H1 (cell line): ENCODE data around the gene C2orf81. TPM values are rescaled to one million over a fixed set of nuclear protein-coding genes. Genes with fewer than 3 reads are reported as not detected.

Source experiments
- CTCF ChIA-PET: fragments of 300-600 bp; sonication (Branson Sonifier 250); formaldehyde crosslinking; loops from one replicate; lab custom pipeline; 2021; ENCODE audit not compliant: partially characterized antibody; lab: Charles Lee
- POLR2A ChIA-PET: fragments of 300-600 bp; sonication (Branson Sonifier 250); formaldehyde crosslinking; loops from one replicate; lab custom pipeline; 2021; ENCODE audit warnings: inconsistent platforms; ENCODE audit not compliant: partially characterized antibody; lab: Charles Lee
- DNase-seq, 2 experiments: peaks; one replicate each; pipeline versions ENCODE4 v3.0.0 to v3.0.0-alpha.2; 2010 to 2022; ENCODE audit warnings: low spot score in 2 of 2, low read depth in 1 of 2, mixed read lengths in 1 of 2
- FAIRE-seq: peaks from 2 replicates; lab custom pipeline; 2011; peaks lifted over from hg19 to GRCh38; lab: Jason Lieb, UNC
- H2AFZ ChIP-seq: 2 replicates; pipeline ENCODE4 v1.8.1; 2012; ENCODE audit warnings: low read length, inconsistent platforms
- H2AK5ac ChIP-seq: 2 replicates; pipeline ENCODE4 v1.6.1; 2013; ENCODE audit warnings: low read depth, low read length
- H2BK120ac ChIP-seq: replicated peaks from 2 replicates; pipeline ENCODE3; 2013; ENCODE audit warnings: low read depth, low read length, inconsistent platforms
- H2BK12ac ChIP-seq: 2 replicates; pipeline ENCODE4 v1.6.1; 2013; ENCODE audit warnings: low read depth, low read length
- H2BK15ac ChIP-seq: 2 replicates; pipeline ENCODE4 v1.6.1; 2013; ENCODE audit warnings: low read length
- H2BK20ac ChIP-seq: 2 replicates; pipeline ENCODE4 v1.6.1; 2013; ENCODE audit warnings: low read length
- H2BK5ac ChIP-seq: 2 replicates; pipeline ENCODE4 v1.6.1; 2013; ENCODE audit warnings: low read depth, low read length
- H3K14ac ChIP-seq: 2 replicates; pipeline ENCODE4 v1.6.1; 2013; ENCODE audit warnings: inconsistent platforms; ENCODE audit not compliant: insufficient read length
- H3K18ac ChIP-seq: 2 replicates; pipeline ENCODE4 v1.6.1; 2013; ENCODE audit warnings: low read length; ENCODE audit errors: extremely low read depth
- H3K23ac ChIP-seq: 2 replicates; pipeline ENCODE4 v1.6.1; 2013; ENCODE audit warnings: inconsistent platforms; ENCODE audit not compliant: insufficient read length
- H3K23me2 ChIP-seq: 2 replicates; pipeline ENCODE4 v1.6.1; 2013; ENCODE audit warnings: low read depth, low read length
- H3K27ac ChIP-seq: 2 replicates; pipeline ENCODE4 v1.6.1; 2011; ENCODE audit warnings: low read depth, low read length, inconsistent platforms
- H3K27me3 ChIP-seq, 4 experiments: replicated peaks in 1 of 4; 1 replicate in 1 of 4; 2 replicates in 3 of 4; pipeline versions ENCODE4 v1.6.1 to v1.8.1; 2011 to 2013; ENCODE audit warnings: low read length in 3 of 4, mild to moderate bottlenecking in 3 of 4, inconsistent platforms in 2 of 4, mixed read lengths in 2 of 4, moderate library complexity in 1 of 4; ENCODE audit not compliant: control insufficient read depth in 3 of 4, insufficient read depth in 3 of 4; ENCODE audit errors: extremely low read depth in 1 of 4
- H3K36me3 ChIP-seq, 4 experiments: 2 replicates each; pipeline versions ENCODE4 v1.6.1 to v1.8.1; 2011 to 2013; ENCODE audit warnings: mild to moderate bottlenecking in 4 of 4, low read length in 3 of 4, moderate library complexity in 2 of 4, control low read depth in 1 of 4, inconsistent platforms in 1 of 4; ENCODE audit not compliant: insufficient read depth in 4 of 4, control insufficient read depth in 2 of 4
- H3K4ac ChIP-seq: replicated peaks from 2 replicates; pipeline ENCODE3; 2013; ENCODE audit warnings: low read length, low read depth, mixed read lengths, inconsistent platforms; ENCODE audit not compliant: insufficient read length
- H3K4me1 ChIP-seq, 4 experiments: replicated peaks in 1 of 4; 1 replicate in 1 of 4; 2 replicates in 3 of 4; pipeline versions ENCODE4 v1.6.1 to v1.8.1; 2011 to 2013; ENCODE audit warnings: low read length in 3 of 4, inconsistent platforms in 2 of 4, mixed read lengths in 1 of 4; ENCODE audit not compliant: insufficient read depth in 4 of 4, control insufficient read depth in 3 of 4
- H3K4me2 ChIP-seq, 2 experiments: 2 replicates each; pipeline versions ENCODE4 v1.6.1 to v1.8.1; 2011 to 2013; ENCODE audit warnings: low read depth in 2 of 2, low read length in 2 of 2, control low read depth in 1 of 2, inconsistent platforms in 1 of 2, mild to moderate bottlenecking in 1 of 2; ENCODE audit not compliant: insufficient read depth in 1 of 2
- H3K4me3 ChIP-seq, 4 experiments: fragments of 200-600, 300-600 bp in 1 of 4; sonication (generic), shearing (Covaris generic), sonication (Bioruptor Twin) in 1 of 4; 2 replicates each; pipeline versions ENCODE4 v1.5.1 to v1.8.1; 2011 to 2016; ENCODE audit warnings: low read length in 4 of 4, low read depth in 3 of 4, control low read depth in 2 of 4, inconsistent platforms in 2 of 4, mild to moderate bottlenecking in 2 of 4, mixed read lengths in 1 of 4, moderate library complexity in 1 of 4; ENCODE audit not compliant: insufficient read depth in 2 of 4; ENCODE audit errors: extremely low read depth in 1 of 4
- H3K56ac ChIP-seq: replicated peaks from 2 replicates; pipeline ENCODE3; 2013; ENCODE audit warnings: low read depth, mild to moderate bottlenecking, mixed read lengths, low read length, inconsistent platforms; ENCODE audit not compliant: insufficient read length
- H3K79me1 ChIP-seq: 2 replicates; pipeline ENCODE4 v1.6.1; 2013; ENCODE audit warnings: low read depth, low read length, control low read depth
- H3K79me2 ChIP-seq, 2 experiments: 2 replicates each; pipeline versions ENCODE4 v1.6.1 to v1.8.1; 2012 to 2013; ENCODE audit warnings: low read length in 2 of 2, mild to moderate bottlenecking in 2 of 2, inconsistent platforms in 1 of 2; ENCODE audit not compliant: insufficient read depth in 2 of 2, control insufficient read depth in 1 of 2
- H3K9ac ChIP-seq, 4 experiments: replicated peaks in 1 of 4; 1 replicate in 1 of 4; 2 replicates in 3 of 4; pipeline versions ENCODE4 v1.6.1 to v1.8.1; 2011 to 2013; ENCODE audit warnings: low read depth in 3 of 4, low read length in 3 of 4, control low read depth in 2 of 4, mild to moderate bottlenecking in 2 of 4, moderate library complexity in 2 of 4, inconsistent platforms in 1 of 4; ENCODE audit errors: extremely low read depth in 1 of 4
- H3K9me3 ChIP-seq, 2 experiments: 2 replicates each; pipeline versions ENCODE4 v1.6.1 to v1.8.1; 2012 to 2013; ENCODE audit warnings: mild to moderate bottlenecking in 2 of 2, moderate library complexity in 2 of 2, control low read depth in 1 of 2, inconsistent platforms in 1 of 2, low read depth in 1 of 2, low read length in 1 of 2, mixed read lengths in 1 of 2; ENCODE audit not compliant: insufficient read depth in 2 of 2
- H4K20me1 ChIP-seq, 2 experiments: replicated peaks in 1 of 2; 2 replicates each; pipeline versions ENCODE3 to v1.8.1; 2011 to 2013; ENCODE audit warnings: inconsistent platforms in 2 of 2, low read length in 2 of 2, mild to moderate bottlenecking in 1 of 2; ENCODE audit not compliant: insufficient read depth in 2 of 2, control insufficient read depth in 1 of 2
- H4K5ac ChIP-seq: 2 replicates; pipeline ENCODE4 v1.6.1; 2013; ENCODE audit warnings: low read length, low read depth, mixed read lengths, inconsistent platforms; ENCODE audit not compliant: insufficient read length
- H4K8ac ChIP-seq: 2 replicates; pipeline ENCODE4 v1.8.0; 2013; ENCODE audit warnings: mild to moderate bottlenecking, moderate library complexity, low read length, inconsistent platforms; ENCODE audit not compliant: insufficient read depth; ENCODE audit errors: extremely low read depth
- H4K91ac ChIP-seq: replicated peaks from 2 replicates; pipeline ENCODE3; 2013; ENCODE audit warnings: low read length, mixed read lengths, inconsistent platforms; ENCODE audit not compliant: insufficient read length
- ASH2L ChIP-seq: fragments of 200-600, 300-600 bp; sonication (generic); IDR thresholded peaks from one replicate; pipeline ENCODE4 v1.7.1; 2017; ENCODE audit warnings: low read length
- ATF2 ChIP-seq: IDR thresholded peaks from 2 replicates; pipeline ENCODE4 v1.6.1; 2012; ENCODE audit warnings: low read length, inconsistent platforms
- CBX5 ChIP-seq: fragments of 300-800, 300-1000 bp; sonication (generic); IDR thresholded peaks from 2 replicates; pipeline ENCODE4 v1.7.1; 2016; ENCODE audit warnings: antibody characterized with exemption, low read length, low read depth
- CREB1 ChIP-seq: IDR thresholded peaks from 2 replicates; pipeline ENCODE4 v1.6.1; 2012; ENCODE audit warnings: inconsistent platforms
- RAD21 ChIP-seq, 2 experiments: IDR thresholded peaks in 1 of 2; conservative IDR thresholded peaks in 1 of 2; 2 replicates each; pipeline ENCODE4 v1.6.1; 2011; ENCODE audit warnings: low read depth in 2 of 2, low read length in 2 of 2, improper control_type of control experiment in 1 of 2, inconsistent platforms in 1 of 2, mild to moderate bottlenecking in 1 of 2, moderate library complexity in 1 of 2
- RXRA ChIP-seq: IDR thresholded peaks from 2 replicates; pipeline ENCODE4 v1.6.1; 2011; ENCODE audit warnings: low read depth, mild to moderate bottlenecking, low read length, moderate library complexity; ENCODE audit not compliant: insufficient read depth
- SIRT6 ChIP-seq: IDR thresholded peaks from one replicate; pipeline ENCODE4 v1.7.1; 2012; ENCODE audit warnings: low read length, inconsistent platforms
- SP4 ChIP-seq: IDR thresholded peaks from 2 replicates; pipeline ENCODE4 v1.6.1; 2012; ENCODE audit warnings: low read length, inconsistent platforms
- SRF ChIP-seq: IDR thresholded peaks from 2 replicates; pipeline ENCODE4 v1.6.1; 2011; ENCODE audit warnings: mild to moderate bottlenecking, low read depth, low read length, moderate library complexity
- WGBS, 2 experiments: shearing (Covaris generic) in 1 of 2; methylation state at CpG; one replicate each; pipeline versions ENCODE4 v1.1.6 to v1.1.7; 2013 to 2015; ENCODE audit warnings: low lambda C conversion rate in 2 of 2, mixed read lengths in 2 of 2, inconsistent platforms in 1 of 2, low coverage in 1 of 2, missing lambda C conversion rate in 1 of 2; ENCODE audit not compliant: insufficient replicate concordance in 2 of 2, insufficient coverage in 1 of 2, insufficient read length in 1 of 2; ENCODE audit errors: extremely low coverage in 1 of 2, missing lambda C conversion rate in 1 of 2; 5-methylcytosine and 5-hydroxymethylcytosine counted together
- polyA plus RNA-seq, 7 experiments: library from polyadenylated mRNA; depleted of rRNA in 3 of 7; stranded (reverse) in 5 of 7; unstranded in 2 of 7; fragments of >200 nt in 5 of 7; fragments of 200-250 nt in 2 of 7; gene quantifications; 1 replicate in 5 of 7; 2 replicates in 1 of 7; 4 replicates in 1 of 7; pipeline versions ENCODE4 v1.2.1 to v1.2.3, GENCODE V29; 2011 to 2013; ENCODE audit warnings: missing spikeins in 2 of 7, mixed read lengths in 2 of 7
- total RNA-seq: library from RNA; stranded (reverse); fragmentation: NEBNext Ultra II Directional; extraction: Animal tissue kit (Norgen Biotek cat#: 25700); gene quantifications from 2 replicates; pipeline ENCODE4 v1.2.1, GENCODE V29; 2021
- TF ChIP-seq, protein P1 (sequence below), 3 experiments: IDR thresholded peaks; 1 replicate in 2 of 3; 2 replicates in 1 of 3; pipeline versions ENCODE4 v1.5.1 to v1.6.1; 2011; ENCODE audit warnings: low read length in 3 of 3, mild to moderate bottlenecking in 3 of 3, inconsistent platforms in 2 of 3, low read depth in 1 of 3, moderate library complexity in 1 of 3; ENCODE audit not compliant: insufficient read depth in 1 of 3; ENCODE audit errors: control extremely low read depth in 1 of 3

C2orf81 gene
- total and polyA plus RNA-seq, 2 of the 8 experiments (the other 6 are each of a cell fraction or from before 2014, with no cell fraction given): 1.6 to 3.3 TPM

DNA sequence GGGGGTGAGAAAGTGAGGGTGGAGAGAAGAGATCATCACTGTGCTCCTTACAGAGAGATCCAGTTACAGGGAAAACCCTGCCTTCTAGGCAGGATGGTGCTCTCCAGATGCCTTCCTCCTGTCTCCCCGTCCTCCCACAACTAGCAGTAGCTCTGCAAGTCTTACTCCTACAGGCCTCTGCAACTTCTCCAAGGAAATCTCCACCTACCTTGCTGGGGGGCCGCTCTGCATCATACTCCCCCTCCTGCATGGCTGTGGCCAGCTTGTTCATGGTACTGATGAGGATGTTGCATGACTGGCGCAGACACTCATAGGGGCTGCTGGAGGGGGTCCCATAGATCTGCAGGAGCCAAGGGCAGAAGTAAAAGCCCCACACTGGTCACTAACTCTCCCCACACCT lies 55.4 kb downstream of the C2orf81 start:
- H3K18ac ChIP-seq: no peak overlapping the region
- no peak overlapping the region for H3K23ac ChIP-seq
- H4K91ac ChIP-seq: no peak overlapping the region
- no peak overlapping the region for H2BK12ac ChIP-seq
- H3K23me2 ChIP-seq: no peaks in the 10 kb centered on the region
- H2BK15ac ChIP-seq: no peak overlapping the region
- no peaks in the 10 kb centered on the region for H3K4me1 ChIP-seq
- no peak overlapping the region for H3K27ac ChIP-seq
- H4K20me1 ChIP-seq: peaks cover 0 to 9% of the 10 kb centered on the region in 2 experiments
- FAIRE-seq (no peak), DNase-seq (no peak)
- 90% methylated on average over 3 of the region's 3 CpGs; no CpG with 5 or more reads in 1 of the 2 experiments for WGBS, 2 experiments
- CTCF ChIA-PET: interaction anchor here (0.7 to 1.6 kb wide), 4 partner anchors 26 to 116 kb away, joined by 3 to 4 read pairs (median 4); no protein-coding TSS in a partner anchor
- no peaks in the 10 kb centered on the region for H3K27me3 ChIP-seq
- H4K5ac ChIP-seq: no peak overlapping the region
- no peak overlapping the region for H4K8ac ChIP-seq
- H2BK5ac ChIP-seq: no peak overlapping the region
- no peak overlapping the region for H2BK120ac ChIP-seq
- no peak overlapping the region for H3K9ac ChIP-seq
- POLR2A ChIA-PET: interaction anchor here (0.9 to 1.8 kb wide), 5 partner anchors 9 to 89 kb away, joined by 3 to 4 read pairs (median 3); partner anchors contain the start of gene INO80B
- no peak overlapping the region for H3K4me2 ChIP-seq
- H2BK20ac ChIP-seq: no peak overlapping the region
- no peaks in the 10 kb centered on the region; the same call in 1 of the 2 replicates for H3K79me1 ChIP-seq
- no peak overlapping the region for H3K4me3 ChIP-seq
- no peak overlapping the region for H3K4ac ChIP-seq
- no peaks in the 10 kb centered on the region for H3K79me2 ChIP-seq
- H2AFZ ChIP-seq: no peak overlapping the region
- peaks cover 68 to 96% (median 90%) of the 10 kb centered on the region in 4 experiments for H3K36me3 ChIP-seq
- no peak overlapping the region for H3K14ac ChIP-seq
- no peak overlapping the region for H2AK5ac ChIP-seq
- H3K9me3 ChIP-seq: no peaks in the 10 kb centered on the region
- H3K56ac ChIP-seq: no peak overlapping the region
- TF ChIP-seq CREB1 (no peak), ASH2L (no peak), SP4 (no peak), SRF (no peak), RAD21 (IDR thresholded peaks at IDR 0.05 in 1 of 2, conservative IDR thresholded peaks at IDR 0.05 in 1 of 2; ENCODE audit: low read depth in 2 of 2, low read length in 2 of 2) (no peak), CBX5 (no peak), SIRT6 (no peak), ATF2 (no peak), RXRA (no peak)
- TF ChIP-seq, protein P1, sequence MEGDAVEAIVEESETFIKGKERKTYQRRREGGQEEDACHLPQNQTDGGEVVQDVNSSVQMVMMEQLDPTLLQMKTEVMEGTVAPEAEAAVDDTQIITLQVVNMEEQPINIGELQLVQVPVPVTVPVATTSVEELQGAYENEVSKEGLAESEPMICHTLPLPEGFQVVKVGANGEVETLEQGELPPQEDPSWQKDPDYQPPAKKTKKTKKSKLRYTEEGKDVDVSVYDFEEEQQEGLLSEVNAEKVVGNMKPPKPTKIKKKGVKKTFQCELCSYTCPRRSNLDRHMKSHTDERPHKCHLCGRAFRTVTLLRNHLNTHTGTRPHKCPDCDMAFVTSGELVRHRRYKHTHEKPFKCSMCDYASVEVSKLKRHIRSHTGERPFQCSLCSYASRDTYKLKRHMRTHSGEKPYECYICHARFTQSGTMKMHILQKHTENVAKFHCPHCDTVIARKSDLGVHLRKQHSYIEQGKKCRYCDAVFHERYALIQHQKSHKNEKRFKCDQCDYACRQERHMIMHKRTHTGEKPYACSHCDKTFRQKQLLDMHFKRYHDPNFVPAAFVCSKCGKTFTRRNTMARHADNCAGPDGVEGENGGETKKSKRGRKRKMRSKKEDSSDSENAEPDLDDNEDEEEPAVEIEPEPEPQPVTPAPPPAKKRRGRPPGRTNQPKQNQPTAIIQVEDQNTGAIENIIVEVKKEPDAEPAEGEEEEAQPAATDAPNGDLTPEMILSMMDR (IDR thresholded peaks at IDR 0.05; ENCODE audit: control extremely low read depth in 1 of 3, insufficient read depth in 1 of 3, low read depth in 1 of 3, low read length in 3 of 3): no peak
